Esophagus squamous epithelium (tissue), 5 donors: ENCODE results near the gene RABGAP1. TPM values are rescaled to one million over a fixed set of nuclear protein-coding genes. Genes with fewer than 3 reads are reported as not detected.
A peak's percentile ranks its signal among the peaks of the same experiment; 100 is the strongest.

ENCODE experiments used
- DNase-seq: peaks from one replicate; lab custom pipeline; 2025; lab: John Stamatoyannopoulos, UW
- H3K27ac ChIP-seq, 4 donors: fragments of 200-600 bp; sonication (generic); one replicate each; pipeline ENCODE4 v1.5.1; 2016 to 2019; ENCODE audit warnings: mild to moderate bottlenecking in 1 of 4
- H3K27me3 ChIP-seq, 4 donors: fragments of 200-600 bp; sonication (generic); 1 replicate in 3 of 4; 2 replicates in 1 of 4; pipeline versions ENCODE4 v1.5.1 to v1.6.0; 2017 to 2021; ENCODE audit warnings: antibody characterized with exemption in 1 of 4
- H3K36me3 ChIP-seq, 3 donors: fragments of 200-600 bp; sonication (generic); one replicate each; pipeline ENCODE4 v1.5.1; 2016 to 2019
- H3K4me1 ChIP-seq, 3 donors: fragments of 200-600 bp; sonication (generic); one replicate each; pipeline ENCODE4 v1.5.1; 2017 to 2019
- H3K4me3 ChIP-seq, 4 donors: fragments of 200-600 bp; sonication (generic); 1 replicate in 3 of 4; 2 replicates in 1 of 4; pipeline ENCODE4 v1.5.1; 2016 to 2019; ENCODE audit warnings: mild to moderate bottlenecking in 2 of 4, moderate library complexity in 1 of 4
- H3K9me3 ChIP-seq, 3 donors: fragments of 200-600 bp; sonication (generic); one replicate each; pipeline ENCODE4 v1.5.1; 2016 to 2019
- CTCF ChIP-seq, 6 experiments: fragments of 450-650 bp in 4 of 6; fragments of 200-600 bp in 2 of 6; sonication (generic) in 2 of 6; IDR thresholded peaks; one replicate each; pipeline ENCODE4 v1.5.1; 2016 to 2019; ENCODE audit warnings: antibody characterized with exemption in 6 of 6, mild to moderate bottlenecking in 4 of 6, moderate library complexity in 4 of 6
- POLR2A ChIP-seq, 4 donors: fragments of 450-650 bp; IDR thresholded peaks; one replicate each; pipeline ENCODE4 v1.6.1; 2017; ENCODE audit warnings: antibody characterized with exemption in 4 of 4, mild to moderate bottlenecking in 4 of 4, moderate library complexity in 3 of 4
- WGBS, 2 donors: methylation state at CpG; one replicate each; pipeline ENCODE4 v1.1.5; 2018; 5-methylcytosine and 5-hydroxymethylcytosine counted together
- intact Hi-C: fragments of 100-400 bp; cut with DNase I; formaldehyde crosslinking; loops from one replicate; pipeline ENCODE4 v1.15.0; 2022
- total RNA-seq, 4 donors: library from RNA; depleted of rRNA; stranded (reverse); fragments of >200 nt; gene quantifications; one replicate each; pipeline ENCODE4 v1.1.0, GENCODE V29; 2016
- donor health status: DM: yes; HTN: yes; CAD: no.

The RABGAP1 gene
- total RNA-seq, 4 donors from 2014 or later, result 28.4 to 57.4 (median 33.6) TPM

- H3K4me1 ChIP-seq, result peaks cover 0 to 14% (median 0%) of the 10 kb centered on the region in 3 donors
- H3K9me3 ChIP-seq, result no peaks in the 10 kb centered on the region
- intact Hi-C loops, result no loop called here
- TF ChIP-seq CTCF (IDR thresholded peaks at IDR 0.05), result no peak
- TF ChIP-seq POLR2A (IDR thresholded peaks at IDR 0.05), result no peak
- H3K27ac ChIP-seq, result no peak overlapping the region
- H3K36me3 ChIP-seq, result peaks cover 12 to 99% (median 12%) of the 10 kb centered on the region in 3 donors
- 88 to 100% methylated on average over 1 to 3 of the region's 4 CpGs for WGBS, 2 donors
- H3K27me3 ChIP-seq, result no peaks in the 10 kb centered on the region
- H3K4me3 ChIP-seq, result no peak overlapping the region
- no peak for DNase-seq
These were observed 157.3 kb downstream of the RABGAP1 start for GRCh38 chr9:123098096-123098459.

GRCh38 chr9:123099042-123099441 lies 158.2 kb downstream of the RABGAP1 start:
- DNase-seq, result no peak
- Histone ChIP-seq H3K4me3 (no peak overlapping the region), H3K27me3 (no peaks in the 10 kb centered on the region), H3K27ac (no peak overlapping the region), H3K9me3 (no peaks in the 10 kb centered on the region), H3K36me3 (peaks cover 12 to 99% (median 15%) of the 10 kb centered on the region in 3 donors), H3K4me1 (peaks cover 0 to 13% (median 0%) of the 10 kb centered on the region in 3 donors)
- no peak for TF ChIP-seq POLR2A (IDR thresholded peaks at IDR 0.05)
- no peak for TF ChIP-seq CTCF (IDR thresholded peaks at IDR 0.05)
- WGBS, 2 donors, result 83 to 94% methylated on average over 6 of the region's 6 CpGs
- intact Hi-C loops, result no loop called here

GRCh38 chr9:123099548-123099947 lies 158.7 kb downstream of the RABGAP1 start:
- Histone ChIP-seq H3K4me1 (peaks cover 0 to 13% (median 0%) of the 10 kb centered on the region in 3 donors), H3K4me3 (no peak overlapping the region), H3K36me3 (peaks cover 12 to 99% (median 15%) of the 10 kb centered on the region in 3 donors), H3K27ac (no peak overlapping the region), H3K9me3 (no peaks in the 10 kb centered on the region), H3K27me3 (no peaks in the 10 kb centered on the region)
- intact Hi-C loops, result no loop called here
- DNase-seq, result no peak
- 92 to 95% methylated on average over 3 of the region's 3 CpGs for WGBS, 2 donors
- no peak for TF ChIP-seq CTCF (IDR thresholded peaks at IDR 0.05)
- no peak for TF ChIP-seq POLR2A (IDR thresholded peaks at IDR 0.05)

- Histone ChIP-seq H3K4me1 (peaks cover 0 to 13% (median 0%) of the 10 kb centered on the region in 3 donors), H3K27ac (peak overlapping the region in 1 of 4 donors; percentile 18), H3K36me3 (peaks cover 12 to 100% (median 22%) of the 10 kb centered on the region in 3 donors), H3K4me3 (no peak overlapping the region), H3K9me3 (no peaks in the 10 kb centered on the region), H3K27me3 (no peaks in the 10 kb centered on the region)
- no peak for DNase-seq
- intact Hi-C loops, result no loop called here
- WGBS, 2 donors, result 39 to 58% methylated on average over 3 of the region's 3 CpGs
- TF ChIP-seq POLR2A (IDR thresholded peaks at IDR 0.05) (no peak), CTCF (IDR thresholded peaks at IDR 0.05) (peak in 4 of 6 experiments; percentile 18 to 45 (median 29))
These were observed 161.7 kb downstream of the RABGAP1 start for GRCh38 chr9:123102375-123103113.

- Histone ChIP-seq H3K27ac (no peak overlapping the region), H3K27me3 (no peaks in the 10 kb centered on the region), H3K4me3 (no peak overlapping the region), H3K36me3 (peaks cover 18 to 100% (median 30%) of the 10 kb centered on the region in 3 donors), H3K4me1 (peaks cover 0 to 13% (median 0%) of the 10 kb centered on the region in 3 donors), H3K9me3 (no peaks in the 10 kb centered on the region)
- intact Hi-C loops, result no loop called here
- no peak for DNase-seq
- TF ChIP-seq CTCF (IDR thresholded peaks at IDR 0.05) (no peak), POLR2A (IDR thresholded peaks at IDR 0.05) (no peak)
- 81 to 85% methylated on average over 6 to 7 of the region's 7 CpGs for WGBS, 2 donors
These were observed 164.0 kb downstream of the RABGAP1 start for GRCh38 chr9:123104807-123105206.
